ENCODE data around the gene HLA-DQB1.
"Not testable (repeated sequence)": the region's sequence is repeated elsewhere in the genome, so short reads cannot be mapped to it uniquely, and the experiment has no call there.

The HLA-DQB1 gene

GRCh38 chr6:32642720-32643106, 23.7 kb downstream of the HLA-DQB1 start:
- TF ChIP-seq CTCF (conservative IDR thresholded peaks at IDR 0.05; ENCODE audit: low read depth, low read length): no peak
- DNase-seq (ENCODE audit: low read depth): no peak

GRCh38 chr6:32641785-32642719, 24.4 kb downstream of the HLA-DQB1 start:
- not testable (repeated sequence) for DNase-seq (ENCODE audit: low read depth); H3K4me3 ChIP-seq (ENCODE audit: low read length)

More at GRCh38 chr6:32642720-32643106, 23.7 kb downstream of the HLA-DQB1 start:
- no peak overlapping the region for H3K4me3 ChIP-seq (ENCODE audit: low read length)

GRCh38 chr6:32641122-32641521, 25.3 kb downstream of the HLA-DQB1 start:
- TF ChIP-seq CTCF (conservative IDR thresholded peaks at IDR 0.05; ENCODE audit: low read depth, low read length): no peak
- H3K4me3 ChIP-seq (ENCODE audit: low read length): no peak overlapping the region
- no peak for DNase-seq (ENCODE audit: low read depth)

GRCh38 chr6:32639440-32640394, 26.7 kb downstream of the HLA-DQB1 start:
- TF ChIP-seq CTCF (conservative IDR thresholded peaks at IDR 0.05; ENCODE audit: low read depth, low read length): no peak
- no peak overlapping the region for H3K4me3 ChIP-seq (ENCODE audit: low read length)
- DNase-seq (ENCODE audit: low read depth): no peak

- DNase-seq (ENCODE audit: low read depth): no peak
- TF ChIP-seq CTCF (conservative IDR thresholded peaks at IDR 0.05; ENCODE audit: low read depth, low read length): no peak
- no peak overlapping the region for H3K4me3 ChIP-seq (ENCODE audit: low read length)
Measured at GRCh38 chr6:32638532-32639219, 27.8 kb downstream of the HLA-DQB1 start.

- TF ChIP-seq CTCF (conservative IDR thresholded peaks at IDR 0.05; ENCODE audit: low read depth, low read length): no peak
- no peak overlapping the region for H3K4me3 ChIP-seq (ENCODE audit: low read length)
- DNase-seq (ENCODE audit: low read depth): no peak
Measured at GRCh38 chr6:32637883-32638282, 28.6 kb downstream of the HLA-DQB1 start.
